Gastrocnemius medialis (tissue), 4 donors: ENCODE data around the gene CYP8B1. TPM values are rescaled to one million over a fixed set of nuclear protein-coding genes. Genes with fewer than 3 reads are reported as not detected.
A peak's percentile ranks its signal among the peaks of the same experiment; 100 is the strongest.

ENCODE experiments used
- ATAC-seq, 2 donors: fragments of 150-250 bp; one replicate each; pipeline ENCODE4 v1.9.1; 2016
- DNase-seq, 2 donors: peaks; one replicate each; pipeline ENCODE4 v3.0.0-alpha.2; 2019
- H3K27ac ChIP-seq, 4 donors: fragments of 200-600 bp; sonication (generic); 1 replicate in 1 of 4; 2 replicates in 3 of 4; pipeline ENCODE4 v1.5.1; 2016 to 2018; ENCODE audit warnings: mild to moderate bottlenecking in 2 of 4, moderate library complexity in 1 of 4
- H3K27me3 ChIP-seq, 3 donors: fragments of 200-600 bp; sonication (generic) in 2 of 3; 1 replicate in 1 of 3; 2 replicates in 2 of 3; pipeline versions ENCODE4 v1.5.1 to v1.6.0; 2016 to 2019; ENCODE audit warnings: mild to moderate bottlenecking in 1 of 3, moderate library complexity in 1 of 3
- H3K36me3 ChIP-seq, 2 donors: fragments of 200-600 bp; sonication (generic) in 1 of 2; one replicate each; pipeline ENCODE4 v1.5.1; 2017 to 2018
- H3K4me1 ChIP-seq, 2 donors: fragments of 200-600 bp; sonication (generic) in 1 of 2; one replicate each; pipeline ENCODE4 v1.5.1; 2016 to 2017; ENCODE audit warnings: mild to moderate bottlenecking in 2 of 2
- H3K4me3 ChIP-seq, 4 donors: fragments of 200-600 bp; sonication (generic) in 3 of 4; 1 replicate in 1 of 4; 2 replicates in 3 of 4; pipeline ENCODE4 v1.5.1; 2016 to 2019; ENCODE audit warnings: mild to moderate bottlenecking in 2 of 4
- H3K9me3 ChIP-seq, 3 donors: fragments of 200-600 bp; sonication (generic) in 2 of 3; 1 replicate in 1 of 3; 2 replicates in 2 of 3; pipeline ENCODE4 v1.5.1; 2016 to 2019
- CTCF ChIP-seq, 5 experiments: fragments of 450-650 bp in 3 of 5; fragments of 200-600 bp in 2 of 5; sonication (generic) in 2 of 5; IDR thresholded peaks in 4 of 5; conservative IDR thresholded peaks in 1 of 5; 1 replicate in 4 of 5; 2 replicates in 1 of 5; pipeline ENCODE4 v1.5.1; 2016 to 2019; ENCODE audit warnings: antibody characterized with exemption in 5 of 5, mild to moderate bottlenecking in 3 of 5, moderate library complexity in 3 of 5
- POLR2A ChIP-seq, 2 donors: fragments of 450-650 bp; IDR thresholded peaks; one replicate each; pipeline ENCODE4 v1.6.1; 2017; ENCODE audit warnings: antibody characterized with exemption in 2 of 2, mild to moderate bottlenecking in 2 of 2, moderate library complexity in 2 of 2
- in situ Hi-C, 4 donors: fragments of 200-750 bp; cut with MboI; loops; one replicate each; pipeline versions ENCODE4 v1.15.0 to v1.8.0; 2017; ENCODE audit warnings: low sequenced_read_pairs in 4 of 4
- intact Hi-C: fragments of 100-400 bp; cut with DNase I; formaldehyde crosslinking; loops from one replicate; pipeline ENCODE4 v1.15.1; 2023; ENCODE audit warnings: low total_unique reads
- total RNA-seq, 4 donors: library from RNA; depleted of rRNA; stranded (reverse); fragments of >200 nt; gene quantifications; one replicate each; pipeline versions ENCODE4 v1.1.0 to v1.2.3, GENCODE V29; 2016

CYP8B1 gene
- total RNA-seq, 4 donors from 2014 or later, result 0.62 to 0.93 TPM; not detected in 2

GRCh38 chr3:42908675-42909074 is 33.0 kb upstream of the CYP8B1 start:
- DNase-seq (no peak), ATAC-seq (no peak)
- peaks cover 0 to 30% of the 10 kb centered on the region in 2 donors for H3K36me3 ChIP-seq
- peaks cover 0 to 23% (median 5%) of the 10 kb centered on the region in 3 donors for H3K9me3 ChIP-seq
- in situ Hi-C loops (no loop called here), intact Hi-C loops (no loop called here)
- H3K27me3 ChIP-seq, result no peaks in the 10 kb centered on the region
- no peak overlapping the region for H3K27ac ChIP-seq
- TF ChIP-seq CTCF (IDR thresholded peaks at IDR 0.05 in 4 of 5, conservative IDR thresholded peaks at IDR 0.05 in 1 of 5) (no peak), POLR2A (IDR thresholded peaks at IDR 0.05) (no peak)
- H3K4me3 ChIP-seq, result no peak overlapping the region
- peaks cover 6 to 8% of the 10 kb centered on the region in 2 donors for H3K4me1 ChIP-seq

GRCh38 chr3:42906848-42907183 is 31.1 kb upstream of the CYP8B1 start:
- Histone ChIP-seq H3K4me1 (peaks cover 6 to 8% of the 10 kb centered on the region in 2 donors), H3K9me3 (peaks cover 0 to 12% (median 0%) of the 10 kb centered on the region in 3 donors), H3K27ac (no peak overlapping the region), H3K36me3 (peaks cover 0 to 23% of the 10 kb centered on the region in 2 donors), H3K4me3 (peak overlapping the region; percentile 64 to 71 (median 67)), H3K27me3 (no peaks in the 10 kb centered on the region)
- ATAC-seq (no peak), DNase-seq (no peak)
- TF ChIP-seq POLR2A (IDR thresholded peaks at IDR 0.05) (no peak), CTCF (IDR thresholded peaks at IDR 0.05 in 4 of 5, conservative IDR thresholded peaks at IDR 0.05 in 1 of 5) (no peak)
- intact Hi-C loops (no loop called here), in situ Hi-C loops (no loop called here)

- Histone ChIP-seq H3K36me3 (peaks cover 0 to 17% of the 10 kb centered on the region in 2 donors), H3K9me3 (peaks cover 0 to 8% (median 0%) of the 10 kb centered on the region in 3 donors), H3K27ac (peak within 1 kb of the TSS; percentile 2 to 42 (median 26)), H3K4me1 (peaks cover 6 to 8% of the 10 kb centered on the region in 2 donors), H3K4me3 (peak within 1 kb of the TSS; percentile 64 to 71 (median 67)), H3K27me3 (no peaks in the 10 kb centered on the region)
- intact Hi-C loops (no loop called here), in situ Hi-C loops (no loop called here)
- TF ChIP-seq POLR2A (IDR thresholded peaks at IDR 0.05) (no peak), CTCF (IDR thresholded peaks at IDR 0.05 in 4 of 5, conservative IDR thresholded peaks at IDR 0.05 in 1 of 5) (no peak)
- DNase-seq (peak; percentile 4 to 19), ATAC-seq (peak; percentile 80 to 85)
Measured at GRCh38 chr3:42906070-42906847, 30.6 kb upstream of the CYP8B1 start, which contains the start of gene ZNF662. ZNF662 (plus strand) TSS chr3:42906142; CDS start chr3:42908115, 1,973 bp downstream.

- DNase-seq (no peak), ATAC-seq (peak in 1 of 2 donors; percentile 33)
- Histone ChIP-seq H3K27me3 (no peaks in the 10 kb centered on the region), H3K36me3 (peaks cover 0 to 12% of the 10 kb centered on the region in 2 donors), H3K4me1 (peaks cover 6 to 8% of the 10 kb centered on the region in 2 donors), H3K4me3 (peak overlapping the region; percentile 64 to 71 (median 67)), H3K27ac (peak overlapping the region in 2 of 4 donors; percentile 2 to 38), H3K9me3 (peaks cover 0 to 4% (median 0%) of the 10 kb centered on the region in 3 donors)
- intact Hi-C loops, result no loop called here
- TF ChIP-seq CTCF (IDR thresholded peaks at IDR 0.05 in 4 of 5, conservative IDR thresholded peaks at IDR 0.05 in 1 of 5) (no peak), POLR2A (IDR thresholded peaks at IDR 0.05) (no peak)
- in situ Hi-C loops, result no loop called here
Measured at GRCh38 chr3:42905740-42906069, 30.0 kb upstream of the CYP8B1 start.
